Muscle of back (tissue), 13 donors: Measurements from ENCODE around the gene TSPO. TPM values are rescaled to one million over a fixed set of nuclear protein-coding genes. Genes with fewer than 3 reads are reported as not detected.
"Not testable (repeated sequence)": the region's sequence is repeated elsewhere in the genome, so short reads cannot be mapped to it uniquely, and the experiment has no call there.

Source experiments
- DNase-seq, 3 donors: peaks; one replicate each; pipeline versions ENCODE4 v3.0.0 to v3.0.0-alpha.2; 2013
- long read RNA-seq, 9 donors: transcript quantifications; one replicate each; lab custom pipeline, GENCODE V29; 2026
- polyA plus RNA-seq, 10 donors: library from polyadenylated mRNA; unstranded; fragments of 120-200 nt; gene quantifications; one replicate each; pipeline ENCODE4 v1.2.1, GENCODE V29; 2013; ENCODE audit not compliant: insufficient read length in 10 of 10

The TSPO gene
- polyA plus RNA-seq, result 10 to 100 TPM; 38.7 to 80.9 (median 53.9) TPM
- long read RNA-seq, donor 1, transcript TSPO-202 (4 exons, 881 nt), result major isoform, 60 of 106 reads
- long read RNA-seq, donor 1, partial matches to known transcripts, result 43 of 106 reads
- long read RNA-seq, donor 1, other reads (novel, unspliced or antisense), result 0 of 106 reads
- long read RNA-seq, donor 2, transcript TSPO-202 (4 exons, 881 nt), result major isoform, 48 of 87 reads
- long read RNA-seq, donor 2, partial matches to known transcripts, result 35 of 87 reads
- long read RNA-seq, donor 2, other reads (novel, unspliced or antisense), result 0 of 87 reads
- long read RNA-seq, donor 3, partial matches to known transcripts, result 0 of 1 reads
- long read RNA-seq, donor 3, other reads (novel, unspliced or antisense), result 0 of 1 reads
- long read RNA-seq, donor 4, transcript TSPO-202 (4 exons, 881 nt), result major isoform, 61 of 126 reads
- long read RNA-seq, donor 4, partial matches to known transcripts, result 63 of 126 reads
- long read RNA-seq, donor 4, other reads (novel, unspliced or antisense), result 0 of 126 reads
- long read RNA-seq, donor 5, transcript TSPO-202 (4 exons, 881 nt), result major isoform, 81 of 134 reads
- long read RNA-seq, donor 5, partial matches to known transcripts, result 50 of 134 reads
- long read RNA-seq, donor 5, other reads (novel, unspliced or antisense), result 0 of 134 reads
- long read RNA-seq, donor 6, transcript TSPO-202 (4 exons, 881 nt), result major isoform, 88 of 171 reads
- long read RNA-seq, donor 6, partial matches to known transcripts, result 82 of 171 reads
- long read RNA-seq, donor 6, other reads (novel, unspliced or antisense), result 0 of 171 reads
- long read RNA-seq, donor 7, transcript TSPO-202 (4 exons, 881 nt), result major isoform, 66 of 119 reads
- long read RNA-seq, donor 7, partial matches to known transcripts, result 49 of 119 reads
- long read RNA-seq, donor 7, other reads (novel, unspliced or antisense), result 0 of 119 reads
- long read RNA-seq, donor 8, transcript TSPO-202 (4 exons, 881 nt), result major isoform, 50 of 110 reads
- long read RNA-seq, donor 8, partial matches to known transcripts, result 57 of 110 reads
- long read RNA-seq, donor 8, other reads (novel, unspliced or antisense), result 0 of 110 reads
- long read RNA-seq, donor 9, transcript TSPO-202 (4 exons, 881 nt), result major isoform, 7 of 13 reads
- long read RNA-seq, donor 9, partial matches to known transcripts, result 5 of 13 reads
- long read RNA-seq, donor 9, other reads (novel, unspliced or antisense), result 0 of 13 reads

DNA sequence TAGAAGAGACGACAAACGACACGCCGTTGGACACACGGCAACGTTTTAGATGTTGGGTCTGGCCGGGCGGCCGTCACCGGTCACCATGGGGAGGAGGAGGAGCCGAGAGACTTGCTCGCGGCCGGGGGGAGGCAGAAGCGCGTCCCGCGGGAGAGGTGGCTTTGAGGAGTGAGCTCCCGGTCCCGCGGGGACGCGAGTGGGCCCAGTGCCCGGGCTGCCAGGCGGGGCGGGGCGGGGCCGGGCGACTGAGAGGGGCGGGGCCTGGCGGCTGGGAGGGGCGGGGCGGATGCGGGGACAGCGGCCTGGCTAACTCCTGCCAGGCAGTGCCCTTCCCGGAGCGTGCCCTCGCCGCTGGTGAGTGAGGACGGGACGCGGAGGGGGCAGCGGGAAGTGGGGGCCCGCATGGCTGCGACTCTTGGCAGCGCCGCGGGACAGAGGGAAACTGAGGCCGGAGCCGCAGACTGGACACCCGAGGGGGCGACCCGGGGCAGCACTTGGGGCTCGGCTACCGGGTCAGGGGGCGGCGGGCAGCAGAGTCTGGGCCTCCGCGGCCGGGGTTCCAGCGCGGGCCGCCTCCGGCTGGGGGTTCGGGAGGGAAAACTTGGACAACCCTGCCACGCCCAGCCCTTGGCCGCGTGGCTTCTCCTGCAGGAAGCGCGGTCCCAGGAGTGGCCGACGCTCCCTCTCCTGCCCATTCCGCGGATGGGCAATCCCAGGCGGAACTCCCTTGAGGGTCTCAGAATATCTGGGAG, at the start of gene TSPO:
TSS of gene TSPO (plus strand) at position 309 of the 752 bp plus-strand sequence. CDS start 7,680 bp downstream, outside the sequence.
- DNase-seq, result peak; percentile 45 to 73 (median 57)

DNA sequence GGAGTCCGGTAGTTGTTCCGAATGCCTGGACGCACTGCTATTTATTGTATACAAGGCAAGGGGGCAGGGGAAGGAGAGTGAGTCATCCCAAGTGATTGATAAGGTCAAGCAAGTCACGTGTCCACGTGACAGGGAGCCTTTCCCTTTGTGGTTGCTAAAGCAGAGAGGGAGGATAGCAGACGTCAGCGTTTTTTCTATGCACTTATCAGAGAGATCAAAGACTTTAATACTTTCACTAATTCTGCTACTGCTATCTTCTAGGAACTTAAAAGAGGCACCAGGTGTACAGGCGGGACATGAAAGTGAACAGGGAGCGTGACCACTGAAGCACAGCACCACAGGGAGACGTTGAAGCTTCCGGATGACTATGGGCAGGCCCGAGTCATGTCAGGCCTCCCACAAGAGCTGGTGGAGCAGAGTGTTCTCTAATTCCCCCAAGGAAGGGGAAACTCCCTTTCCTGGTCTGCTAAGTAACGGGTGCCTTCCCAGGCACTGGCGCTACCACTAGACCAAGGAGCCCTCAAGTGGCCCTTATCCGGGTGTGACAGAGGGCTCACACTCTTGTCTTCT, 47.2 kb upstream of the TSPO start:
- not testable (repeated sequence) for DNase-seq

GRCh38 chr22:43104950-43105349, 46.4 kb upstream of the TSPO start:
- DNase-seq, result not testable (repeated sequence)

DNA sequence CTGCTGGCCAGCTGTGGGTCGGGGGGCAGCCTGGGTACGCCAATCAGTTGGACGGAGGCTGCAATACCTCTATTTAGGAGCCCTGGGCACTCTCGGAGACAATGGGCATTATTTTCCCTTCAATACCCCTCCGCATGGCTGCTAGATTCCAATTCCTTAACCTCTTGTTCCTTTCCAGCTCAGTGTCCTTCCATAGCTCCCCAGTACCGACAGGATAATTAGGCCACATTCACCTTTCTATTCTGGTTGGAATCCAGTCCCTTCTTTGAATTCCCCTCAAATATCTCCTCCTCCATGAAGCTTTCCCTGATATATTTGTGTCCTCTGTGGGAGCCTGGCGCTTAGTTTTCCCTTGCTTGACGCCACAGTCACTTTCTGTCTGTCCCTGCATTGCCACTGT, 45.1 kb upstream of the TSPO start:
- no peak for DNase-seq

DNA sequence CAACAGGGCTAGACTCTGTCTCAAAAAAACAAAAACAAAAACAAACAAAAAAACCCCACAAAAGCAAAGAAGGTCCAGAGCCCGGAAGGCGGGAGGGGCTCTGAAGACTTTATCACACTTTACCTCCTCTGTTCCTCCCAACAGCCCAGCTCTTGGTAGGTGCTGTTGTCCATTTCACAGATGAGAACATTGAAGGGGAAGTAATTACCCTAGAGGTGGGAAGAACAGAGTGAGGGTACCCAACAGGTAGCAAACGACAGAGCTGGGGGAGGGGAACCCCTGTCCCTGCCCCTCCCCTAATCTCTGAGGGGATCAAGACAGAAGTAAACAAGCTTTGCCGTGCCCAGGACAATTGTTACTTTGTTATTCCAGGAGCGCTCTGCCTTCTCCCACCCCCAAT, 41.8 kb upstream of the TSPO start:
- no peak for DNase-seq

GRCh38 chr22:43109921-43110443, 41.4 kb upstream of the TSPO start:
- no peak for DNase-seq

GRCh38 chr22:43110444-43110926, 40.9 kb upstream of the TSPO start, which contains the start of gene BIK:
Gene BIK (plus strand): TSS chr22:43110750. CDS start chr22:43124023, 13,273 bp downstream.
- peak in 1 of 3 donors; percentile 59 for DNase-seq

DNA sequence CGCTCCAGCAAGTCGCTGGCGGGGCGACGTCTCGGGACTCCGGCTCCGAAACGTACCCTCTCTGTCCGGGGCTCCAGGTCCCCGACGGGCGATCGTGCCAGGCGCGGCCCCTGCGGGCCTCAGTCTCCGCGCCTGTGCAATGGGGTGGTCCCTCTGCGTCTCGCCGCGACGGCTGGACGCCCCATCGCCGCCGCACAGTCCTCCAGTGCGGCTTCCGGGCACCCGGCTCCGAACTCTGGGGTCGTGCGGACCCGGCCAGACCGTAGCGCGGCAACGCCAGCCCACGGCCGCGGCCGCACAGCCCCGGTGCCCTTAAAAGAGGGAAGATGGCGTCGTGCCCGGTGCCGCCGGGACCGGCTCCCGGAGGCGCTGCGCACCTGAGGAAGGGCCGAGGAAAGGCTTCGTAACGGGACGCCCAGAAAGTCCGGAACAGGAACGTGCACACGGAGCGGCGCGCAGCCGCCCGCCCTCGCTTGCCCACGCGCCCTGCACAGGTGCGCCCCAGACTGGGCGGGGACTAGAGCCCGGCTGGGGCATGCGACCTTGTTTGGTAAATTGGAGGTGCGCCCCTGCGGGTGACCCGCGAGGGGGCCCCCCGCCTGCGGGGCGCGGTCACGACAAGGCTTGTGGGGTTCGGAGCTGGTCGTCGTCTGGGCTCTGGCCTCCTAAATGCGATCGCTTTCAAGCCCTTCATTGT, 40.3 kb upstream of the TSPO start:
- peak in 1 of 3 donors; percentile 36 for DNase-seq

- no peak for DNase-seq
These were observed 37.7 kb upstream of the TSPO start for GRCh38 chr22:43113526-43114251.

DNA sequence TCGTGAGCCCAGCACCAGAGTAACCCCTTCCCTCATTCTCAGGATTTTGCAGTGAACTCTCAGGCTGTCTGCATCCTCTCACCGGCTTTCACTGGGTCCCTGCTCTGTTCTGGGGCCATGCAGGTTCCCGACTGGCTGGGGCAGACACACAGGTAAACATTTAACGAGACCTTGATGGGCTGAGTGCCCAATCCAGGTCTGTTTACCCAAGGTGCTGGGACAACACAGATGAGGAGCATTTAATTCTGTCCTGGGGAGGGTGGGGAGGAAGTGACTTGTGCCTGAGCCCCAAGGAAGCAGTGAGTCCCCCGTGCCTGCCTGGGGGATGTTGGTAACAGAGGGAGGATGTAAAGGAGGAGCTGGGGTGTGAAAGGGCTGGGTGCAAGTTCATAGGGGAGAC, 36.4 kb upstream of the TSPO start:
- no peak for DNase-seq

DNA sequence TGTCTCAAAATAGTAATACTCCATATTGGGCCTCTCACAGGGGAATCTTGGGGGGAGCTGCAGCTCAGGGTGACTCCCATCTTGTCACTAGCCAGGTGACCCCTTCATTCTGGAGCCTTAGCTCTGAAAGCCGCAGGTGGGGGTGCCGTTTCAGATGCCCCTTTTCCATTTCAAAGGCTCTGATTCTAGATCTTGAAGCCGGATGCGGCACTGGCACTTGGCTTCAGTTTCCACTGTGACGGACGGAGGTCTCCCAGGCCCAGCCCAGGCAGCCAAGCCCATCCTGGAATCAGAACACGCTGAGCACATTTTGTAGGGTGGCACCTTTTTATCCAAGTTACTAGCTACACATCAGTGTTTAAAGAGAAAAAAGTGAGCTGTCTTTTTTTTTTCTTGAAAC, 34.4 kb upstream of the TSPO start:
- no peak for DNase-seq

DNA sequence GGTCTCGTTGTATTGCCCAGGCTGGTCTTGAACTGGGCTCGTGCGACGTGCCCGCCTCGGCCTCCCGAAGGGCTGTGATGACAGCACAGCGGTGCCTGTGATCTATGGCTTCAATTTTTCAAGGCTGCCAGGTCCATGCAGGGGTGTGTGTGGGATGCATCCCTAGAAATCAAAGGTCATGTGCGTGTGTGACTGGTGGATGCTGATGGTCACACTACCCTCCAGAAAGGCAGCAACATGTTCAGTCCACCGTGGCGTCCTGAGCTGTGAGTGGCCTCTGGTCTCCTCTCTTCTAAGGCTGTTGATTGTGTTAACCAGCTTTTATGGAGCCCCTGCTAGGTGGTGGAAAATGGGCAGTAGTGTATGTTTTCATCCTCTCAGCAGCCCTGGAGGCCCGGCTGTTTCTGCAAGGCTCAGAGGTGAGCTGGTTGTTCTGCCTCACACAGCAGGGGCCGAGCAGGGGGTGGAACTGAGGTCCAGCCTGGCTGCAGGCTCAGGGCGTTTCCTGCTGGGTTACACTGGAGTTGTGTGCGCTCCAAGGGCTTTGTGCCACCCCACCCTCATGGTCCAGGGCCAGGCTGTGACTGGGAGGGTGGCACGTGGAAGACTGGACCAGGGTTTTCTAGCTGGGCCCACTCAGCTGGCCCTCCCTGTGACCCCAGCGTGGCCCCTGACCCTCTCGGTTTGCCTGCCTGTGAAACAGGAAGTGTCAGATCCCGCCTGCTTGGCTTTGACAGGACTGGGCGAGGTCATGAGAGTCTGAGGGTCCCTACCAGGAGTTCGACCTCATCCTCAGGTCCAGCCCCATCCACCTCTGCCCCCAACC, 33.1 kb upstream of the TSPO start:
- DNase-seq, result no peak

DNA sequence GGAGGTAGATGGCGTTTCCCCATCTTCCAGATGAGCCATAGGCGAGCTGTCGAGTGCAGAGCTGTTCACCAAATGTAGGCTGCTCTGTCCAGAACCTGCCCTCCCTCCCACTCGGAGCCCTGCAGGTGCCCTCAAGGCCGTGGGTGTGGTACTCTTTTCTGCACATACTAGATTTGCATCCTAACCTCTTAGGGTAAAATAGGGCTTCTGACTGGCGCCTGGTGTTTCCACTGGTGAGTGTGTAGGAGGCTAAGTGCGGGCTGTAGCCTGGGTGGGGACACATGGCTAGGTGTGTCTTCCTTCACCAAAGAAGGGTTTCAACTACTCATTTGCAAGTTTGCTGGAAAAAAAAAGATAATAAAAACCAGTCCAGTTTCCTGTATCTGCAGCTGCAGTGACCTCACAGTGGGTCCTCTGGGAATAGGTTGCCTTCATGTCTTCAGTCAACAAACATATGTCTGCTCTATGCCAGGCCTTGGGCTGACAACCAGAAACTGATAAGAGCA, 32.4 kb upstream of the TSPO start:
- no peak for DNase-seq

DNA sequence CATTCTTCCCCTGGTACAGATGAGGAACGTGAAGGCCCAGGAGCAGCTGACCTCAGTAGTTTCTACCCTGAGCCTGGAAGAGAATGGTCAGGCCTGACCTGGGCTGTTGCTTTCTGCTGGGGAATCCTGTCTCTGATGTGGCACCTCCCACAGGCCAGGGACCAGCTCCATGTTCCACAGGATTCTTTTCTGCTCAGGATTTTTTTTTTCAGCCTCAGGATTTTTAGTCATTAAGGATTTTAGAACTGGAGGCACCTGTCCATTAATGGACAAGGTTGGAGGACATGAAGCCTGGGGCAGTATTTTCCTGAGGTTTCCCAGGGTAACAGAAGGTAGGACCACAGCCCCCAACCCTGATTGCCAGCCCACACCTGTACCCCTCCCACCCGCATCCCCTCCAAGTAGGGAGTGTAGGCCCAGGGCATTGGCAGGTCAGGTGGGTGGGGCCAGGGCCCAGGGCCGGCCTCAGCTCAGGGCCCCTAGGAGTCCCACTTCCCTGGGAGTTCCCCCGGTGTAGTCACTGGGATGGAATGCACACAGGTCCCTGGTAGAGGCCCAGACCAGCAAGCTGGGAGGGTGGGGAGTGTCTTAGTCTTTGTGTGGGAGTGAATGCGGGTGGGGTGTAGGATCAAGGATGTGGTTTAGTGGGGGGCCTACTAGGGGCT, 24.7 kb upstream of the TSPO start:
- peak in 1 of 3 donors; percentile 33 for DNase-seq

DNA sequence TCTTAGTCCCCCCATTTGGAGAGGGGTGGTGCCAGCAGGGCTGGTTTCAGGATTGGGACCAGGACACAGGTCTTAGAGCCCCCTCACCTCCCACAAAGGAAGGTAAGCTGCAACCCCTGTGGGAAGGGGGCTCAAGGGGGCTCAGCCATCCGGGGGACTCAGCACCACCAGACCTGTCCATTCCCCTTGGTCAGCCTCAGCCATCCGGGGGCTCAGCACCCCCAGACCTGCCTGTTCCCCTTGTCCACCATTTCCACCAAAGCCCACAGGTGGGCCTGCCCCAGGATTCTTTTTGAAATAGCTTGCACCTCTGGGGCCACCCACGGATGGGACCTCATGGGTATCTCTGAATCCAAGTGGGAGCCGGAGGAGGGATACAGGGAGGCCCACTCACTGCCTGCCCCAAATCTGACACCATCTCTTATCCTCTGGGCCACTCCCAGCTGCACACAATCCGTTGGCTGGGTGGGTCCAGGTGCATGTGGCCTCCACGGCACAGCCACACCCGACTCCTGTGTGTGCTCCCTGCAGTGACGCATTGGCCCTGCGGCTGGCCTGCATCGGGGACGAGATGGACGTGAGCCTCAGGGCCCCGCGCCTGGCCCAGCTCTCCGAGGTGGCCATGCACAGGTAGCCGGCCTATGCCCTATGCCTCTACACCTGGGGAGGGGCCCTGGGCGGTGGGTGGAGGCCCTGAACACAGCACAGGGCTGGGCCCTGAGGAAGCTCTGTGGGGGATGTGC, 24.0 kb upstream of the TSPO start:
- DNase-seq, result no peak

GRCh38 chr22:43128116-43128515, 23.2 kb upstream of the TSPO start:
- DNase-seq, result no peak
